ENCODE measurements around the gene INTS11.
A peak's percentile ranks its signal among the peaks of the same experiment; 100 is the strongest.

INTS11 gene

GRCh38 chr1:1290238-1290731, 34.2 kb downstream of the INTS11 start:
- peak; percentile 50 for TF ChIP-seq CTCF (conservative IDR thresholded peaks at IDR 0.05; ENCODE audit: control insufficient read depth, insufficient read depth, low read depth, low read length)
- DNase-seq (ENCODE audit: low read depth) = no peak
- H3K4me3 ChIP-seq (ENCODE audit: control insufficient read depth, low read depth, low read length) = no peak overlapping the region

GRCh38 chr1:1287288-1288110, 37.0 kb downstream of the INTS11 start:
- TF ChIP-seq CTCF (conservative IDR thresholded peaks at IDR 0.05; ENCODE audit: control insufficient read depth, insufficient read depth, low read depth, low read length) = no peak
- H3K4me3 ChIP-seq (ENCODE audit: control insufficient read depth, low read depth, low read length) = no peak overlapping the region
- DNase-seq (ENCODE audit: low read depth) = no peak

- DNase-seq (ENCODE audit: low read depth) = no peak
- no peak overlapping the region for H3K4me3 ChIP-seq (ENCODE audit: control insufficient read depth, low read depth, low read length)
- no peak for TF ChIP-seq CTCF (conservative IDR thresholded peaks at IDR 0.05; ENCODE audit: control insufficient read depth, insufficient read depth, low read depth, low read length)
These were observed 37.9 kb downstream of the INTS11 start for GRCh38 chr1:1286313-1287261.

- TF ChIP-seq CTCF (conservative IDR thresholded peaks at IDR 0.05; ENCODE audit: control insufficient read depth, insufficient read depth, low read depth, low read length) = no peak
- H3K4me3 ChIP-seq (ENCODE audit: control insufficient read depth, low read depth, low read length) = no peak overlapping the region
- DNase-seq (ENCODE audit: low read depth) = no peak
These were observed 38.7 kb downstream of the INTS11 start for GRCh38 chr1:1285611-1286311.

GRCh38 chr1:1285102-1285571, 39.3 kb downstream of the INTS11 start:
- no peak for DNase-seq (ENCODE audit: low read depth)
- no peak overlapping the region for H3K4me3 ChIP-seq (ENCODE audit: control insufficient read depth, low read depth, low read length)
- no peak for TF ChIP-seq CTCF (conservative IDR thresholded peaks at IDR 0.05; ENCODE audit: control insufficient read depth, insufficient read depth, low read depth, low read length)

Measured in fibroblast of mammary gland (primary cell).